GM21576 (cell line): ENCODE results near the gene MESP1.
A peak's percentile ranks its signal among the peaks of the same experiment; 100 is the strongest.
"Not testable (repeated sequence)": the region's sequence is repeated elsewhere in the genome, so short reads cannot be mapped to it uniquely, and the experiment has no call there.

ENCODE experiments used
- ATAC-seq: cut with Tn5 transposase; IDR thresholded peaks from one replicate; pipeline ENCODE4 v1.9.1; 2021; ENCODE audit warnings: mild to moderate bottlenecking, moderate library complexity; ENCODE audit not compliant: unreplicated experiment

MESP1 gene, protein sequence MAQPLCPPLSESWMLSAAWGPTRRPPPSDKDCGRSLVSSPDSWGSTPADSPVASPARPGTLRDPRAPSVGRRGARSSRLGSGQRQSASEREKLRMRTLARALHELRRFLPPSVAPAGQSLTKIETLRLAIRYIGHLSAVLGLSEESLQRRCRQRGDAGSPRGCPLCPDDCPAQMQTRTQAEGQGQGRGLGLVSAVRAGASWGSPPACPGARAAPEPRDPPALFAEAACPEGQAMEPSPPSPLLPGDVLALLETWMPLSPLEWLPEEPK

DNA sequence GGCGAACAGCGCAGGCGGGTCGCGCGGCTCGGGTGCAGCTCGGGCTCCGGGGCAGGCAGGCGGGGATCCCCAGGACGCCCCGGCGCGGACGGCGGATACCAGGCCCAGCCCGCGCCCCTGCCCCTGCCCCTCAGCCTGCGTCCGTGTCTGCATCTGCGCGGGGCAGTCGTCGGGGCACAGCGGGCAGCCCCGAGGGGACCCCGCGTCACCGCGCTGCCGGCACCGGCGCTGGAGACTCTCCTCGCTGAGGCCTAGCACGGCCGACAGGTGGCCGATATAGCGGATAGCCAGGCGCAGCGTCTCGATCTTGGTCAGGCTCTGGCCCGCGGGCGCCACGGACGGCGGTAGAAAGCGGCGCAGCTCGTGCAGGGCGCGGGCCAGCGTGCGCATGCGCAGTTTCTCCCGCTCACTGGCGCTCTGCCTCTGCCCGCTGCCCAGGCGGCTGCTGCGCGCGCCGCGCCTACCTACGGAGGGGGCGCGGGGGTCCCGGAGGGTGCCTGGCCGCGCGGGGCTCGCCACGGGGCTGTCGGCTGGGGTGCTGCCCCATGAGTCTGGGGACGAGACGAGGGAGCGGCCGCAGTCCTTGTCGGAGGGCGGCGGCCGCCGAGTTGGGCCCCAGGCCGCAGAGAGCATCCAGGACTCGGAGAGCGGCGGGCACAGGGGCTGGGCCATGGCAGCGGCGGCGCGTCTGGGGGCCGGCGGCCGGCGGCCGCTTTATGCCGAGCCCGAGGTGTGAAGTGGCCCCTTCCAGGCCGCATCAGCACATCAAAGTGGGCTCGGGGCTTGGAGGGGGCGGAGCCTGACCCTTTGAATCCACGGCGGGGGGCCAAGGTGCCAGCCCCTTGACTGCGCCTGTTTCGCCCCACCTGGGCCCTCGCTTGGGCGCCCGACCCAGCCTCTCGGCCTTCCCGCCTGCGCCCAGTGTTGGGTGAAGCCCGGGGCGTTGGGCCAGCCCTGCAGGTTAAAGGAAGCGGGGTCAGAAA lies at the start of gene MESP1:
MESP1 (minus strand) TSS at position 690 of the 983 bp plus-strand sequence; CDS start at position 672, 18 bp downstream.
- ATAC-seq = peak; percentile 91

DNA sequence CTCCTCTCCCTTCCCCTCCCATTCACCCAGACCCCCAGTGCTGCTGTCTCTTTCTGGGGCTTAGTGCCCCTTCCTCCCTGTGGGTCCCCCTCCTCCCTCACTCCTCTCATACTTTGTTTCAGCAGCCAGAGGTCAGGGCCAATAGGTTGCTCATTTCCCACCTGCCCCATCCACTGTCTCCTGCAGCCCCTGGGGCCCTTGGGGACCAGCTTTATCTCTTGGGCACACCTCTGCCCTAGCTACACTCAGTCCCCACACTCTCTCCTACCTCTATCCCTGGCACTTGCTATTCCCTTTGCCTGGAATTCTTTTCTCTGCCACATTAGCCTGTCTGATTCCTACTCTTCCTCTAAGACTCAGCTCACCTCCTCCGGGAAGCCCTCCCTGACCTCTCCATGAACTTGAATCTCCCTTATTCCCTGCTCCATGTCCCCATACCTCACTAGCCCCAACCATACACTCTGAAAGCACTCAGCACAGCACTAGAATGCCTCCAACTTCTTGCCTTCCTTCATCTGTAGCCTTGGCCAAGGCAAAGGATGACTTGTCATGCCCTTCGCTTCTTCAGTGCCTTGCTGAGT lies 49.0 kb upstream of the MESP1 start:
- ATAC-seq = no peak

DNA sequence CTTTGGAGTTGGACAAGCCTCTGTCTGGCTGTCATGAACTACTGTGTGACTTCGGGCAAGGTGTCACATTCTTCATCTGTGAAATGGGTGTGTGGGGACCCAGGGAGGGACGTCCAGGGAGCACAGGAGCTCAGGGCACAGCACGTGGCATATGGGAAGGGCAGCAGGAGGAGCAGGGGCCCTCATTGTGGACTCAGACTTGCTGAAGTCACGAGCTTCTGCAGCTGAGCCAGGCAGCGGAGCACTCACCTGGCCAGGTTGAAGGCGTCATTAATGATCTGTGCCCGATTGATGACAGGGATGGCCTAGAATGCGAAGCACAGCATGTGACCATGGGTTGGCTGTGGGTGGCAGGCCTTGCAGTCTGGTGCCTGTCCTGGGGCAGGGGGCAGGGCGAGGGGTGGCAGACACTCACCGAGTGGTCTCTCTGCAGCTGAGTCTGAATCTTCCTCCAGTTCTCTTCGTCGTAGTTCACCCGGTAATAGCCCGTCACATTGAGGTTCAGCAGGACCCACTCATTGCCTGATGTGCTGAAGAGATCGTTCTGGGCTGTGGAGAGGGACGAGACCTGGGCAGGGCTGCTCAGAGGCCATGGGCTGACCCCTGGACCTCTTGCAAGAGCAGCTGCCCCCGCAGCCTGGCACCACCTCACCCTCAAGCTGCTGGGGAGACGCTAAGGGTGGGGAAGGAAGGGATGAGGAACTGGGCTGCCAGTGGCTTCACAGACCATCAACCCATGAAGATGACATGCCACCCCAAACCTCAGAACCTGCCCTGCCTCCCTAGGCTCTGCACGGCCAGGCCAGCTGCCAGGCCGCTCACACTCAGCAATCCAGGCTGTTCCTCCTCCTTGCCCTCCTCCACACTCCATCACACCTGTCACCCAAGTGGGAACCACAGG lies 48.2 kb upstream of the MESP1 start:
- no peak for ATAC-seq

DNA sequence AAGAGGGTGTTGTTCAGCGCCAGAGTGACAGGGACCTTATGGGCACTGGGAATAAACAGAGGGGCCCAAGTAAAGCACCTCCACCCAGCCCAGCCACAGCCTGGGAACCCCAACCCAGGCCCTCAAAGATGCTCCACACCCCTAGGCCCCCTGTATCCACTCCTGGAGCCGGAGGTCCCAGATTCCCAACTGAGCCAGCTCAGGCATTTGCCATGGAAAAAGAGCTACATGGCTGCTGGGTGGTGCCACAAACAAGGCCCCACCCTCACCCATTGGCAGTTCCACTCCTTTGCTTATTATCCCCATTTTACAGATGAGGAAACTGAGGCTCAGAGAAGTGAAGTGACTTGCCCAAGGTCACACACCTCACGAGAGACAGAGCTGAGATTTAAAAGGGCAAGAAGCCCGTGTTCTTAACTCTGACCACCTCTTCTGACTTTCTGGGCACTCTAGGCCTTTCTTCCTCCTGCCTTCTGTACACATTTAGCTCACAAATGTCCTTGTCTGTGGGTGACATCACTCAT lies 46.7 kb upstream of the MESP1 start:
- ATAC-seq = no peak

DNA sequence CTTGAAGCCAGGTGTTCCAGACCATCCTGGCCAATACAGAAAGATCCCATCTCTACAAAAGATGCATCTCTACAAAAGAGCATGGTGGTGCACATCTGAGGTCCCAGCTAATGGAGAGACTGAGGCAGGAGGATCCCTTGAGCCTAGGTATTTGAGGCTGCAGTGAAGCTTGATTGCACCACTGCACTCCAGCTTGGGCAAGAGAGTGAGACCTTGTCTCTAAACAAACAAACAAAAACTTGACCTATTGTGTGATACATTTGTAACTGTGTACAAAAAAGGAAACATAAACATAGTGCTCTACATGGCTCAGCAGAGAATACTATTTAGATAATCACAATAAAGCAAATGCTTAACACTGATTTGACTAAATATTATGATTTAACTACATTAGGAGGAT lies 44.9 kb upstream of the MESP1 start:
- ATAC-seq = no peak

DNA sequence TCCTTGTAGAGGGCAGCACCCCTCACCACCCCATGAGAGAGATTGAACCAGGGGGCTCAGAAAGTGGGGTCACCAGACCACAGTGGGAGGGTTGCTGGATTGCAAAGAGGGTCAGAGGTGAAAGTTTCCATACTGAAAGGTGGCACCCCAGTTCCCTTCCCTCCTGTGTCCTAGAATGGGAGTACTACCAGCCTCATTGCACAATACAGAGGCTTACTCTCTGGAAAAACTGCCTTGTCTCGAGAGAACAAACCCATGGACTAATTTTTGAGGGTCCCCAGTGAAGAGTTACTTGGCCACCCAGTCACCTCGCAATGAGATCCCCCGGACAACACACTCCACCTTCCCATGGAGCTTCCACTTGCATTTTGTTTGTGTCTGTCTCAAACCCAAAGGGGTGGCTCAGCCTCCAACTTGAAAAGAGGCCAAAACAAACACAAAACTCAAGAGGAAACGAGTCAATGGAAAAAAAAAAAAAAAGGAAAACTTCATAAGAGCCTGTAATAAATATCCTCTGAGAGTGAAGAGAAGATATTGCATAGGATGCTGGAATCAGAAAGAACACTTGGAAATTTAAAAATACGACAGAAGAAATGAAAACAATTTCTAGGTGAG lies 43.7 kb upstream of the MESP1 start:
- no peak for ATAC-seq

DNA sequence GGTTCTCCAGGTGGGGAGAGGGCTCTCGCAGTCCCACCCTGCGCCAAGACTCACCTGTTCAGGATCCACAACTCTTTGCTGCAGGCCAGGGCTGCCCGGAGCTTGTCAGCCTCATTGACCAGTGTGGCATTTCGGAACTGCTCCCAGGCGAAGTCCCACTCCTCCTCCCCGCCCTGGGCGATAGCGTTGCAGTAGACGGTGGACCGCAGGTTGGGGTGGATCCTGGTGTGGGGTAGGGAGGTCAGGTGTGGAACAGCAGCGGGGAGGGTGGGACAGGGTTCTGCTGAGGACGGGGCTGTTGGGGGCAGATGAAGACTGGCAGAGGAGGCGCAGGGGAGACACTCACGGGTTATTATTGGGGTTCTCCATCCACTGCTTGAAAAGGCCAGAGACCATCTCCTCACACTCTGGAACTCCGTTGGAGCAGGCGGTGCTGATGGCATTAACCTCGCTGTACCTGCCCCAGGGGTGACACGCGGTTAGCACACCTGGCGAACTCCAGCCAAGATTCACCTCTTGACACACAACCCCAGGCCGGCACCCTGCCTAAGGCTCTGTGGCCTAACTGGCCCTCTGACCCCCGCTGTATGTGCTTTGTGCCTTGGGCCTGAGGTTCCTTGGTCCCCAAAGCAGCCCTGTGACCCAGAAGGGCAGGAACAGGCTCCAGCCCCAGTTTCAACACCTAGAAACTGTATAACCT lies 41.2 kb upstream of the MESP1 start:
- no peak for ATAC-seq

DNA sequence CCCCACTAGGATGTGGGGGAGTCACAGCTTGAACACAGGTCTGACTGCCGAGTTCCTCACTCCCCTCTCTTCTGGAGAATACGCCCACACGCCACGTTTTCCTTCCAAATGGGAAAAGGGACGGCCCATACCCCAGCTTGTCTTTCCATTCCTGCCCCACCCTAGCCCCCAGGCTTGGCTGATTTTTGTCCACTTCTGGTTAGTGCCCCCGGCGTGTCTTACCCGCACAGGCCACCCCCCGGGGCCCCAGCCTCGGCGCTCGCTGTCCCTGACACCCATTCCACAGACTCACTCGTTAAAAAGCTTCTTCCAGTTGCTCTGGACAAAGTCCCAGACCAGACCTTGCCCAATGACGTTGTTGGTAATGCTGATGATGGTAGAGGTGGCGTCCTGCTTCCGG lies 39.6 kb upstream of the MESP1 start:
- no peak for ATAC-seq

DNA sequence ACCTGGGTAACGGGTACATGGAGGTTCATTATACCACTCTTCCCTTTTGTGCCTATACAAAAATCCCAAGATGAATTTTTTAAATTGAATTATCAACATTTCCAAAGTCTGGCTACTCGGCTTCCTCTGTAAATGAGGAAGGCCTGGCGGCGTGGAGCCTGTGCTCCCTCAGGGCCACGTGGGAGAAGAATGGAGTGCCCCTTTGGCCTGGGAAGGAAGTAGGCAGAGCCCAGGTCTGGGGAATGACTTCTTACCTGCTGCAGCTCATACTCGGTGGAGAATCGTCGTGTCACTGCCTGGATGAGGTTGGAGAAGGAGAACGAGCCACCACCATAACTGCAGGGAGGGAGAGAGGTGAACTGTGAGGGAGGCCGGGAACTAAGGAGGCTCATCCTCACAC lies 39.2 kb upstream of the MESP1 start:
- ATAC-seq = no peak

DNA sequence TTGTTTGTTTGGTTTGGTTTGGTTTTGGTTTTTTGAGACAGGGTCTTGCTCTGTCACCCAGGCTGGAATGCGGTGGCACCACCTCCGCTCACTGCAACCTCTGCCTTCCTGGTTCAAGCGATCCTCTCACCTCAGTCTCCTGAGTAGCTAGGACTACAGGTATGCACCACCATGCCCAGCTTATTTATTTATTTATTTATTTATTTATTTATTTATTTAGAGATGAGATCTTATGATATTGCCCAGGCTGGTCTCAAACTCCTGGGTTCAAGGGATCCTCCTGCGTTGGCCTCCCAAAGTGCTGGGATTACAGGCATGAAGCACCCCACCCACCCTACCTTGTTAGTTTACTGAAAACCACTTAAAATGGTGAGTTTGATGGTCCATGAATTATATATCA lies 37.5 kb upstream of the MESP1 start:
- ATAC-seq = not testable (repeated sequence)

DNA sequence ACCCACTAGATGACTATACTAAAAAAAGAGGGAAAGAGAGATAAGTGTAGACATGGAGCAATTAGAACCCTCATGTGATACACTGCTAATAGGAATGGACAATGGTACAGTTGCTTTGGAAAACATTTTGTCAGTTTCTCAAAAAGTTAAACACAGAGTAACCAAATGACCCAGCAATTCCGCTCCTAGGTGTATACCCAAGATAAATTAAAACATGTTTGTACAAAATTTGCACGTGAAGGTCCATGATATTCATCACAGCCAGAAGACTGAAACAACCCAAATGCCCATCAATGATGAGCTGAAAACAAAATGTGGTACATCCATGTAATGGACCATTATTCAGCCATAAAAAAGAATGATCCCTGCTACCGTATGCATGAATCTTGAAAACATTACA lies 36.9 kb upstream of the MESP1 start:
- no peak for ATAC-seq

DNA sequence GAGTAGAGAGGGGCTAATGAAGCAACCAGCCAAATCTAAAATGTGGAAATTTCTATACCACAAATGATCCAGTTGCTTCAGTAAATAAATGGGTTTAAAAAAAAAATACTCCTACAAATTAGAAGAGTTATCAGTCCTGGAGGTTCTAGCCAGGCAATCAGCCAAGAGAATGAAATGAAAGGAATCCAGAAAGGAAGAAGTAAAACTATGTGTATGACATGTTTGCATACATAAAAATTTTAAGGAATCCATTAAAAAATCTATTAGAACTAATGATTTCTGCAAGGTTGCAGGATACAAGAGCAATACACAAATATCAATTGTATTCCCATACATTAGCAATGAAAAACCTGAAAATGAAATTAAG lies 34.7 kb upstream of the MESP1 start:
- no peak for ATAC-seq

DNA sequence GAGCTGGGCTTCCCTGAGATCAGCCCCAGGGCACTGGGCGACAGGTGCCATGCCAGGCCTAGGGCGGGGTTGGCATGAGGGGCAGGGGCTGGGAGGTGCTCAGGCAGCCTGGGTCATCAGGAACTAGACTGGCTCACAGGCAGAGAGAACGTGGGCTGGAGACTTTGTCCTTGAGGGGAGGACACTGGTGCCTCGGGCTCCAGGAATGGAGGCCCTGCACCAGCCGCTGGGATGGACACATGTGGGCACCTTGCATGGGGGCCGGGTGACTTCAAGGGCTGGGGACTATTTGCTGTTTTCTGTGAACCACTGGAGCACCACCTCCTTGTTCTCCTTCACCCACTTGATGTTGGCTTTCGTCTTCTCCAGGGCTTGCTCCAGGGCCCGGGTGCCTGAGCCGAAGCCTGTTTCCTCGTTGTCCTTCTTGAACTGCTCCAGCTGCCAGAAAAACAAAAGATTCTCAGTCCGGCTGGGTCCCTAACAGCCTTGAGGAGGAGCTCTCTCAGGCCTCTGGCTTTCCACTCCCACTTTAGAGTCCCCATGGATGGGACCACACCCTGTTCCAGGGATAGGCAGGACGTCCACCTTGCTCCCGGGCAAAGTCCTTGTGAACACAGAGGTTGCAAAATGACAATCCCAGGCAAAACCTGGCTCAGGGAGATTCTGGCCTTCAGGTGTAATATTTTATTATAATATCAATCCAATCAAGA lies 34.2 kb upstream of the MESP1 start:
- no peak for ATAC-seq

DNA sequence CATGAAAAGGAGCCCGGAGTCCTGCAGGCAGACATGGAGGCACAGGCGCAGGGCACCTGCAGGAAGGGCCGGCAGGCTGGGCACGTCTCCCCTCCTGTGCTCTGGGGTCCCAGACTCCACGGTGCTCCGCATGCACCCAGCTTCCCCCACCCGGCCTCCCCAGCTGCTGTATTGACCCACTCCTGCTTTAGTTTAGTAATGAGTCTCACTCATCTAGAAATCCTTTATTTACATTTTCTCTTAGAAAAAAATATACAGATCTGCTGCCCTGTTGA lies 33.6 kb upstream of the MESP1 start:
- ATAC-seq = no peak

DNA sequence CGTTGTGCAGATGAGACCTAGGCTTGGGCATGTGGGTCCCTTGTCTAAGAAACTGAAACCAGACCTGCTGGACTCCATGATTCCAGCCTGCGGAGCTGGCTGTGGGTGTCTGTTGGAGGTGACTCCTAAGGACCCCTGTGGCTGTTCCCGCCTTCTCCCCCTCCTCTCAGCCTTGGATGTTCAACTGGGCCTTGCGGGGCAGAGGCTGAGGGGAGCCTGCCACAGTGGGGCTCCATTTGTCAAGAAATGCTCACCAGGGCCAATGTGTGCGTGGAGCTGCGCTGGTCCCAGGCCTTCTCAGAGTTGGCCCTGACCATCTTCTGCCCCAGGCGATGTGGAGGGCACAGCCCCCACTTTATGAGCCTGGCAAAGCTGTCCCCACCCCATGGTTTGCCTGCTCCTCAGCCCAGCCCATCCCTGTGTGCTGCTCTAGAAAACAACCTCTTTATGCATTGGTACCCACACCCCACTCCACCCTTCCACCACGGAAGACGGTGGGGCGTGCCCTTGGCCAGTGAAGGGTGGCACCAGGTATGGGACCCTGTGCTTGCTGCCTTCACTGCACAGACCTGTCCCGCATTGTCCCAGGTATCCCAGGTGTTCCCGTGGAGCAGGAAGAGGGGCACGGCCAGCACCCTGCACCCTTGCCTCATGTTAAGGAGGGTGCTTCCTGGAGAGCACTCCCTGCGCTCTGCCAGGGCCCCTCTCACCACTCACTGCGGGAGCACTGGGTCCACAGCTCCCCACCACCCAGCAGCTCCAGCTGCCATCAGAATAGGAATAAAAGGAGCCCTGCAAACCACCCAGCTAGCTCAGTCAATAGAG lies 33.0 kb upstream of the MESP1 start:
- ATAC-seq = no peak

DNA sequence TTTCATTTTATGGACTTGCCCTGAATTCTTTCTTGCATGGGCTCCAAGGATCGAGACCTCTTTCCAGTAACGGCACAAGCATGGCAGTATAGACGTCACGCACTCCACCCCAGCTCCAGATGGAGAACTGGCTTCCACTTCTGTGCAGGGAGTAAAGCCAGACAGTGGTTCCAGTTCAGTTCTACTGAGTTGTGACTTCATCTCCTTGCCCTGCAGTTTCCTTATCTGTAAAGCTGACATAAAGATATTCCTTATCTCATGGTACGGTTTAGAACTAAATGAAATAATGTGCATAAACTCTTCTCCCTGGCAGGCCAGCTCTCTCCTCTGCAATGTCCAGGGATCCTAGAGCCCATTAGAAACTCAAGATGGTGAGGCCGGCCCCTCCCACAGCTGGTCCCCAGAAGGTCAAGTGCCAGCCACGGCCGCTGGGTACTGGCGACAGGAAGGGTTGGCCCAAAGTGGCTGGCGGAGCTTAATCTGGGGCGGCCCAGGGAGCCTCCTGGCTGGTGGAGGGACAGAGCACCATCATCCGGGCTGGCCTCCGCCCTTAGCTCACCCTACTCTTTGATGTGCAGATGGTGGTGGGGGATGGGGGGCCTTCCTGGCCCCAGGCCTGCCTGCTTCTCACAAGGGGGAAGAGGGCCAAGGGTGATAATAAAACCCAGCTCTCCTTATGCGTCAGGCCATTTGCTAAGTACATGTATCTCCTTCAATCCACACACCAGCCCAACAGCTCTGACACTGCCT lies 32.2 kb upstream of the MESP1 start:
- ATAC-seq = no peak

DNA sequence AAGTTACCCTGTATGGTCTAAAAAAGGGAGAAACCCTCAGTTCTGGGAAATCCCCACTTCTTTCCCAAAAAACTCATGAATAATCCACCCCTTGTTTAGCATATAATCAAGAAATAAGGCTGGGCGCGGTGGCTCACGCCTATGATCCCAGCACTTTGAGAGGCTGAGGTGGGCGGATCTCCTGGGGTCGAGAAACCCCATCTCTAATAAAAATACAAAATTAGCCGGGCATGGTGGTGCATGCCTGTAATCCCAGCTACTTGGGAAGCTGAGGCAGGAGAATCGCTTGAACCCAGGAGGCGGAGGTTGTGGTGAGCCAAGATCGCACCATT lies 31.5 kb upstream of the MESP1 start:
- ATAC-seq = not testable (repeated sequence)
